HepG2 (cell line): ENCODE data around the gene LENEP. TPM values are rescaled to one million over a fixed set of nuclear protein-coding genes. Genes with fewer than 3 reads are reported as not detected.

Experiments
- KLF16 ChIP-seq, 2 experiments: sonication (generic) in 1 of 2; formaldehyde crosslinking in 1 of 2; IDR thresholded peaks; 2 replicates each; pipeline versions ENCODE4 v1.6.1 to v1.8.0; 2016 to 2023; ENCODE audit warnings: missing genetic modification reagents in 2 of 2, missing compliant biosample characterization in 1 of 2
- MIER3 ChIP-seq: IDR thresholded peaks from 2 replicates; pipeline ENCODE4 v1.6.1; 2016; ENCODE audit warnings: missing compliant biosample characterization, borderline replicate concordance
- POGZ ChIP-seq: sonication (generic); formaldehyde crosslinking; IDR thresholded peaks from 2 replicates; pipeline ENCODE4 v1.4.0; 2020; ENCODE audit warnings: mild to moderate bottlenecking, missing genetic modification reagents
- THAP9 ChIP-seq: sonication (generic); formaldehyde crosslinking; IDR thresholded peaks from 2 replicates; pipeline ENCODE4; 2020; ENCODE audit warnings: missing genetic modification reagents, mild to moderate bottlenecking, borderline replicate concordance
- WIZ ChIP-seq: sonication (generic); formaldehyde crosslinking; IDR thresholded peaks from 2 replicates; pipeline ENCODE4 v1.5.1; 2020; ENCODE audit warnings: mild to moderate bottlenecking, missing genetic modification reagents
- ZHX2 ChIP-seq, 2 experiments: sonication (generic) in 1 of 2; formaldehyde crosslinking in 1 of 2; IDR thresholded peaks; 2 replicates each; pipeline versions ENCODE4 v1.6.1 to v1.9.0; 2014 to 2022; ENCODE audit warnings: antibody characterized with exemption in 1 of 2, borderline replicate concordance in 1 of 2, inconsistent platforms in 1 of 2, low read depth in 1 of 2, missing genetic modification reagents in 1 of 2
- ZNF251 ChIP-seq: sonication (generic); formaldehyde crosslinking; IDR thresholded peaks from 2 replicates; pipeline ENCODE4 v1.9.0; 2021; ENCODE audit warnings: mild to moderate bottlenecking, missing genetic modification reagents
- ZNF562 ChIP-seq: sonication (generic); formaldehyde crosslinking; IDR thresholded peaks from 2 replicates; pipeline ENCODE4 v1.8.0; 2022; ENCODE audit warnings: missing genetic modification reagents, borderline replicate concordance
- polyA plus RNA-seq, 8 experiments: library from polyadenylated mRNA; depleted of rRNA in 3 of 8; stranded (reverse) in 7 of 8; unstranded in 1 of 8; fragments of >200 nt; fragmentation: Illumina TruSeq in 4 of 8; extraction: Trizol in 4 of 8; gene quantifications; 2 replicates each; pipeline versions ENCODE4 v1.2.1 to v1.2.3, GENCODE V29; 2011 to 2016; ENCODE audit warnings: low read depth in 4 of 8, missing spikeins in 1 of 8, mixed read lengths in 1 of 8; ENCODE audit not compliant: insufficient read depth in 1 of 8
- total RNA-seq, 5 experiments: library from RNA; depleted of rRNA; stranded (reverse); fragments of >200 nt; fragmentation: Illumina TruSeq; extraction: Trizol; gene quantifications; 2 replicates each; pipeline ENCODE4 v1.2.3, GENCODE V29; 2016; ENCODE audit warnings: low read depth in 1 of 5
- TF ChIP-seq, protein P1 (sequence below): sonication (generic); formaldehyde crosslinking; IDR thresholded peaks from one replicate; pipeline ENCODE4 v1.5.1; 2020; ENCODE audit warnings: mild to moderate bottlenecking, missing genetic modification reagents; ENCODE audit errors: not compliant biosample characterization

LENEP gene
- total and polyA plus RNA-seq, 2 of the 13 experiments (the other 11 are each of a cell fraction or from before 2014, with no cell fraction given) = 0.29 TPM; not detected in 1

DNA sequence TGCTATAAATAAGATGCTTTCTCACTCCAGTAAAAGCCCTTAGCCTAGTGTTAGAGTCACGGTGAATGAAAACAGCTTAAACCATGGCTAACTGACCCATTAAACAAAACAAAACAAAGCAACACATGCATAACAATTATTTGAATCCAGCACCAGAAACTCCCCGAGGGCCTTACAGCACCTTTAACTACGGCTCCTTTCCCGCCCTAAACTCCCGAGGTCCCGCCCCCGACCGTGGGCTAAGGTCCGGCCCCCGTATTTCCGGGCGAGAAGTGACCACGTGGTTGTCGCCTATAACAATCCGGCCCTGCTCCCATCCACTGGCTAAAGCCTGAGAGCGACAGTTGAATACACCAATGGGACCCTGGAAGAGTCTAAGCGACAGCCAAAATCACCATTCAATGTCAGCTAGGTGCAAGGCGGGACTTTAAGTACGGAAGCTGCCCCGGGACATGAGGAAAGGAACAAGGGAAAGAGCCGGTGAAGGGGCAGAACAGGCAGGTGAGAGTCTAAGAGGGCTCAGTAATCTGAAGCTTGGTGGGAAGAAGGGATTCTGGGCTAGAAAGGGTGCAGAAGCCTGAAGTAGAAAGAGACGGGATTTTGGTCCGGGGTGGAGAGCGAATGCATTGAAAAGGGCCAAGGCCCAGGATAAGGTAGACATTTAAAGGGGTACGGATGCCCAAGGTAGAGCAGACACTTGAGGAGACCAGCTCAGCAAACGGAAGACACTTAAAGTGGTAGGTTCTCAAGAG is 10.3 kb upstream of the LENEP start, which contains the start of gene FLAD1 (continued):
- TF ChIP-seq MIER3 (CRISPR knock-in tag) = no peak; the same call in 1 of the 2 replicates
- no peak for TF ChIP-seq ZNF251 (CRISPR knock-in tag)
- TF ChIP-seq, protein P1, sequence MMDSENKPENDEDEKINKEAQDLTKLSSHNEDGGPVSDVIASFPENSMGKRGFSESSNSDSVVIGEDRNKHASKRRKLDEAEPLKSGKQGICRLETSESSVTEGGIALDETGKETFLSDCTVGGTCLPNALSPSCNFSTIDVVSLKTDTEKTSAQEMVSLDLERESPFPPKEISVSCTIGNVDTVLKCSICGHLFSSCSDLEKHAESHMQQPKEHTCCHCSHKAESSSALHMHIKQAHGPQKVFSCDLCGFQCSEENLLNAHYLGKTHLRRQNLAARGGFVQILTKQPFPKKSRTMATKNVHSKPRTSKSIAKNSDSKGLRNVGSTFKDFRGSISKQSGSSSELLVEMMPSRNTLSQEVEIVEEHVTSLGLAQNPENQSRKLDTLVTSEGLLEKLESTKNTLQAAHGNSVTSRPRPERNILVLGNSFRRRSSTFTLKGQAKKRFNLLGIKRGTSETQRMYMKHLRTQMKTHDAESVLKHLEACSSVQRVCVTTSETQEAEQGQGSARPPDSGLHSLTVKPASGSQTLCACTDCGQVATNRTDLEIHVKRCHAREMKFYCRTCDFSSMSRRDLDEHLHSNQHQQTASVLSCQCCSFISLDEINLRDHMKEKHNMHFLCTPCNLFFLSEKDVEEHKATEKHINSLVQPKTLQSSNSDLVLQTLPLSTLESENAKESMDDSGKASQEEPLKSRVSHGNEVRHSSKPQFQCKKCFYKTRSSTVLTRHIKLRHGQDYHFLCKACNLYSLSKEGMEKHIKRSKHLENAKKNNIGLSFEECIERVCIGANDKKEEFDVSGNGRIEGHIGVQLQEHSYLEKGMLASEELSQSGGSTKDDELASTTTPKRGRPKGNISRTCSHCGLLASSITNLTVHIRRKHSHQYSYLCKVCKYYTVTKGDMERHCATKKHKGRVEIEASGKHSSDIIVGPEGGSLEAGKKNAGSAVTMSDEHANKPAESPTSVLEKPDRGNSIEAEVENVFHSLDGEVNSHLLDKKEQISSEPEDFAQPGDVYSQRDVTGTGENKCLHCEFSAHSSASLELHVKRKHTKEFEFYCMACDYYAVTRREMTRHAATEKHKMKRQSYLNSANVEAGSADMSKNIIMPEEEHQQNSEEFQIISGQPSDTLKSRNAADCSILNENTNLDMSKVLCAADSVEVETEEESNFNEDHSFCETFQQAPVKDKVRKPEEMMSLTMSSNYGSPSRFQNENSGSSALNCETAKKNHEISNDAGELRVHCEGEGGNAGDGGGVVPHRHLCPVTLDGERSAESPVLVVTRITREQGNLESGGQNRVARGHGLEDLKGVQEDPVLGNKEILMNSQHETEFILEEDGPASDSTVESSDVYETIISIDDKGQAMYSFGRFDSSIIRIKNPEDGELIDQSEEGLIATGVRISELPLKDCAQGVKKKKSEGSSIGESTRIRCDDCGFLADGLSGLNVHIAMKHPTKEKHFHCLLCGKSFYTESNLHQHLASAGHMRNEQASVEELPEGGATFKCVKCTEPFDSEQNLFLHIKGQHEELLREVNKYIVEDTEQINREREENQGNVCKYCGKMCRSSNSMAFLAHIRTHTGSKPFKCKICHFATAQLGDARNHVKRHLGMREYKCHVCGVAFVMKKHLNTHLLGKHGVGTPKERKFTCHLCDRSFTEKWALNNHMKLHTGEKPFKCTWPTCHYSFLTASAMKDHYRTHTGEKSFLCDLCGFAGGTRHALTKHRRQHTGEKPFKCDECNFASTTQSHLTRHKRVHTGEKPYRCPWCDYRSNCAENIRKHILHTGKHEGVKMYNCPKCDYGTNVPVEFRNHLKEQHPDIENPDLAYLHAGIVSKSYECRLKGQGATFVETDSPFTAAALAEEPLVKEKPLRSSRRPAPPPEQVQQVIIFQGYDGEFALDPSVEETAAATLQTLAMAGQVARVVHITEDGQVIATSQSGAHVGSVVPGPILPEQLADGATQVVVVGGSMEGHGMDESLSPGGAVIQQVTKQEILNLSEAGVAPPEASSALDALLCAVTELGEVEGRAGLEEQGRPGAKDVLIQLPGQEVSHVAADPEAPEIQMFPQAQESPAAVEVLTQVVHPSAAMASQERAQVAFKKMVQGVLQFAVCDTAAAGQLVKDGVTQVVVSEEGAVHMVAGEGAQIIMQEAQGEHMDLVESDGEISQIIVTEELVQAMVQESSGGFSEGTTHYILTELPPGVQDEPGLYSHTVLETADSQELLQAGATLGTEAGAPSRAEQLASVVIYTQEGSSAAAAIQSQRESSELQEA (CRISPR knock-in tag) = no peak
- no peak for TF ChIP-seq WIZ (CRISPR knock-in tag)
- peak; percentile 55; the same call in 1 of the 2 replicates for TF ChIP-seq POGZ (CRISPR knock-in tag)
- TF ChIP-seq THAP9 = peak; percentile 74; the same call in 1 of the 2 replicates
- no peak for TF ChIP-seq ZNF562 (CRISPR knock-in tag)
- no peak for TF ChIP-seq ZHX2 (IDR thresholded peaks at IDR 0.05; ENCODE audit: low read depth)
- TF ChIP-seq ZHX2 (CRISPR knock-in tag; IDR thresholded peaks at IDR 0.05; ENCODE audit: borderline replicate concordance) = no peak
- TF ChIP-seq KLF16 (CRISPR knock-in tag; IDR thresholded peaks at IDR 0.05) = peak in 1 of 2 experiments; percentile 52; a peak in 1 of 4 replicates
